ENCODE results near the gene RNF166.

Gene RNF166

GRCh38 chr16:88721236-88721635 lies 15.0 kb upstream of the RNF166 start:
- Histone ChIP-seq H3K36me3 (ENCODE audit: control insufficient read depth, low read length) (peaks cover 91% of the 10 kb centered on the region), H3K9me3 (ENCODE audit: control insufficient read depth, insufficient read depth, low read length) (no peaks in the 10 kb centered on the region), H3K27ac (ENCODE audit: low read depth, low read length) (no peak overlapping the region), H3K79me2 (ENCODE audit: control insufficient read depth, low read length) (no peaks in the 10 kb centered on the region), H3K4me1 (ENCODE audit: control insufficient read depth, low read length) (no peaks in the 10 kb centered on the region), H3K9me2 (replicated peaks; ENCODE audit: control insufficient read depth, low read length) (no peaks in the 10 kb centered on the region), H3K4me3 (ENCODE audit: low read length) (no peak overlapping the region), H3F3A (ENCODE audit: control insufficient read depth, insufficient read depth) (no peaks in the 10 kb centered on the region; the same call in none of the 2 replicates), H3K27me3 (ENCODE audit: control insufficient read depth, low read length) (no peaks in the 10 kb centered on the region), H4K20me1 (ENCODE audit: control insufficient read depth, insufficient read depth, low read depth, low read length) (no peaks in the 10 kb centered on the region), H3K4me2 (ENCODE audit: low read length) (no peak overlapping the region)
- TF ChIP-seq CTCF (IDR thresholded peaks at IDR 0.05; ENCODE audit: low read depth, low read length, poor library complexity, severe bottlenecking): no peak

GRCh38 chr16:88720396-88720970 lies 14.3 kb upstream of the RNF166 start:
- Histone ChIP-seq H4K20me1 (ENCODE audit: control insufficient read depth, insufficient read depth, low read depth, low read length) (no peaks in the 10 kb centered on the region), H3K9me3 (ENCODE audit: control insufficient read depth, insufficient read depth, low read length) (no peaks in the 10 kb centered on the region), H3K4me3 (ENCODE audit: low read length) (no peak overlapping the region), H3K27ac (ENCODE audit: low read depth, low read length) (no peak overlapping the region), H3K4me2 (ENCODE audit: low read length) (no peak overlapping the region), H3K27me3 (ENCODE audit: control insufficient read depth, low read length) (no peaks in the 10 kb centered on the region), H3K79me2 (ENCODE audit: control insufficient read depth, low read length) (no peaks in the 10 kb centered on the region), H3K4me1 (ENCODE audit: control insufficient read depth, low read length) (no peaks in the 10 kb centered on the region), H3F3A (ENCODE audit: control insufficient read depth, insufficient read depth) (no peaks in the 10 kb centered on the region; the same call in none of the 2 replicates), H3K9me2 (replicated peaks; ENCODE audit: control insufficient read depth, low read length) (no peaks in the 10 kb centered on the region), H3K36me3 (ENCODE audit: control insufficient read depth, low read length) (peaks cover 91% of the 10 kb centered on the region)
- TF ChIP-seq CTCF (IDR thresholded peaks at IDR 0.05; ENCODE audit: low read depth, low read length, poor library complexity, severe bottlenecking) (no peak), EZH2phosphoT487 (IDR thresholded peaks at IDR 0.05; ENCODE audit: borderline replicate concordance, low read length) (no peak)

- H4K20me1 ChIP-seq (ENCODE audit: control insufficient read depth, insufficient read depth, low read depth, low read length): no peaks in the 10 kb centered on the region
- H3K27me3 ChIP-seq (ENCODE audit: control insufficient read depth, low read length): no peaks in the 10 kb centered on the region
- TF ChIP-seq CTCF (IDR thresholded peaks at IDR 0.05; ENCODE audit: low read depth, low read length, poor library complexity, severe bottlenecking) (no peak), EZH2phosphoT487 (IDR thresholded peaks at IDR 0.05; ENCODE audit: borderline replicate concordance, low read length) (no peak)
- no peaks in the 10 kb centered on the region for H3K9me2 ChIP-seq (replicated peaks; ENCODE audit: control insufficient read depth, low read length)
- no peak overlapping the region for H3K27ac ChIP-seq (ENCODE audit: low read depth, low read length)
- H3K36me3 ChIP-seq (ENCODE audit: control insufficient read depth, low read length): peaks cover 89% of the 10 kb centered on the region
- H3K4me2 ChIP-seq (ENCODE audit: low read length): no peak overlapping the region
- no peaks in the 10 kb centered on the region for H3K4me1 ChIP-seq (ENCODE audit: control insufficient read depth, low read length)
- H3K4me3 ChIP-seq (ENCODE audit: low read length): no peak overlapping the region
- no peaks in the 10 kb centered on the region; the same call in none of the 2 replicates for H3F3A ChIP-seq (ENCODE audit: control insufficient read depth, insufficient read depth)
- no peaks in the 10 kb centered on the region for H3K79me2 ChIP-seq (ENCODE audit: control insufficient read depth, low read length)
- H3K9me3 ChIP-seq (ENCODE audit: control insufficient read depth, insufficient read depth, low read length): no peaks in the 10 kb centered on the region
These were observed 13.7 kb upstream of the RNF166 start for GRCh38 chr16:88719933-88720296.

Data from DOHH2 (cell line).